ENCODE results near the gene FANCC. TPM values are rescaled to one million over a fixed set of nuclear protein-coding genes. Genes with fewer than 3 reads are reported as not detected.

FANCC gene
- total and polyA plus RNA-seq, 2 of the 4 experiments (the other 2 are of a cell fraction) = 4.7 to 6.3 TPM

DNA sequence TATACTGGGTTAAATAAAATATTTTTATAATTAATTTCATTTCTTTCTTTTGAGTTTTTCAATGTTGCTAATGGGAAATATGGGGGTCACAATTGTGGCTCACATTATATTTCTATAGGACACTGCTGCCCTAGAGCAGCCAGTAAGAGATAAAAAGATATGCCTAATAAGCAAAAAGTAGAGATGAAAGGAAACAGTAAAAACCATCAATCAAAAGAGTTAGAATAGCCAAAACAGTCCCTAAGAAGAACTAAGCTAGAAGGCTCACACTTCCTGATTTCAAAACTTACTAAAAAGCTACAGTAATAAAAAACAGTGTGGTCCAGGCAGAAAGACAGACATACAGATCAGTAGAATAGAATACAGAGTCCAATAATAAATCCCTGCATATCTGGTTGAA is 104.4 kb downstream of the FANCC start:
- ATAC-seq (ENCODE audit: low read depth) (no peak), DNase-seq (no peak)
- no peak overlapping the region for H3K27ac ChIP-seq (ENCODE audit: insufficient read depth, low read length)
- ChIA-PET POLR2A (ENCODE audit: unreplicated experiment) (no interaction called here), CTCF (no interaction called here)
- intact Hi-C loops (cut with micrococcal nuclease) (no loop called here), in situ Hi-C loops (cut with MboI; ENCODE audit: low sequenced_read_pairs) (no loop called here), dilution Hi-C loops (cut with HindIII; ENCODE audit: low sequenced_read_pairs, unreplicated experiment) (no loop called here)
- H3K9me3 ChIP-seq (ENCODE audit: control insufficient read depth, insufficient read depth, low read length) = no peaks in the 10 kb centered on the region
- 0 out of 4 replicates have a peak, but pooled peaks cover 0 to 2% of the 10 kb centered on the region in 2 experiments for H3K79me1 ChIP-seq (ENCODE audit: low read depth in 1 of 2, low read length in 2 of 2)
- no peak overlapping the region for H2BK120ac ChIP-seq (ENCODE audit: low read depth, low read length)
- TF ChIP-seq MAFK (IDR thresholded peaks at IDR 0.05; ENCODE audit: low read depth, low read length) = 0 out of 2 replicates have a peak, but pooled peaks have one; percentile 9
- TF ChIP-seq, protein P1, sequence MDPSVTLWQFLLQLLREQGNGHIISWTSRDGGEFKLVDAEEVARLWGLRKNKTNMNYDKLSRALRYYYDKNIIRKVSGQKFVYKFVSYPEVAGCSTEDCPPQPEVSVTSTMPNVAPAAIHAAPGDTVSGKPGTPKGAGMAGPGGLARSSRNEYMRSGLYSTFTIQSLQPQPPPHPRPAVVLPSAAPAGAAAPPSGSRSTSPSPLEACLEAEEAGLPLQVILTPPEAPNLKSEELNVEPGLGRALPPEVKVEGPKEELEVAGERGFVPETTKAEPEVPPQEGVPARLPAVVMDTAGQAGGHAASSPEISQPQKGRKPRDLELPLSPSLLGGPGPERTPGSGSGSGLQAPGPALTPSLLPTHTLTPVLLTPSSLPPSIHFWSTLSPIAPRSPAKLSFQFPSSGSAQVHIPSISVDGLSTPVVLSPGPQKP (IDR thresholded peaks at IDR 0.05; ENCODE audit: borderline replicate concordance, low read depth, low read length) = no peak
- no peaks in the 10 kb centered on the region for H3K36me3 ChIP-seq (ENCODE audit: control insufficient read depth, insufficient read depth, low read length)
- H3K4me3 ChIP-seq (ENCODE audit: insufficient read depth, low read depth, low read length) = no peak overlapping the region
- H3K4me1 ChIP-seq (ENCODE audit: control insufficient read depth, insufficient read depth, low read length) = no peaks in the 10 kb centered on the region
- no peak overlapping the region for H3K14ac ChIP-seq (replicated peaks; ENCODE audit: low read depth, low read length)
- no peaks in the 10 kb centered on the region for H4K20me1 ChIP-seq (ENCODE audit: insufficient read depth, low read length)
- H3K4ac ChIP-seq (ENCODE audit: low read depth, low read length) = no peak overlapping the region
- no peak overlapping the region for H4K91ac ChIP-seq (ENCODE audit: insufficient read depth, low read depth, low read length)
- H2BK5ac ChIP-seq (ENCODE audit: low read depth, low read length, poor library complexity, severe bottlenecking) = no peak overlapping the region
- no peaks in the 10 kb centered on the region for H3K27me3 ChIP-seq (ENCODE audit: control insufficient read depth, insufficient read depth, low read length)
- H3K9me1 ChIP-seq (ENCODE audit: insufficient read depth, low read length) = no peaks in the 10 kb centered on the region
- no peak overlapping the region for H4K8ac ChIP-seq (ENCODE audit: low read depth in 2 of 2, low read length in 2 of 2)
- no peak overlapping the region for H2BK15ac ChIP-seq (ENCODE audit: low read depth, low read length)
- H4K5ac ChIP-seq (ENCODE audit: low read depth, low read length) = no peak overlapping the region
- H2AK9ac ChIP-seq (replicated peaks; ENCODE audit: low read depth, low read length, poor library complexity) = no peak overlapping the region
- H2AFZ ChIP-seq (replicated peaks; ENCODE audit: low read length, poor library complexity) = no peak overlapping the region
- no peak overlapping the region for H3K18ac ChIP-seq (ENCODE audit: low read depth, low read length)
- no peak overlapping the region for H3K23ac ChIP-seq (ENCODE audit: low read depth, low read length)
- H3K9ac ChIP-seq (ENCODE audit: low read depth, low read length) = no peak overlapping the region
- H3K56ac ChIP-seq (ENCODE audit: extremely low read depth, insufficient read depth, low read length) = no peak overlapping the region
- H3K4me2 ChIP-seq (ENCODE audit: low read depth, low read length) = no peak overlapping the region
- no peak overlapping the region for H2AK5ac ChIP-seq (ENCODE audit: low read depth, low read length)
- H2BK20ac ChIP-seq (ENCODE audit: low read depth, low read length) = no peak overlapping the region
- BruUV-seq (replicated peaks) = no TSS peak

Measured in IMR-90 (cell line).